Measurements from ENCODE around the gene CGNL1.

Gene CGNL1

GRCh38 chr15:57565311-57565710, 189.0 kb downstream of the CGNL1 start:
- no peak for DNase-seq (ENCODE audit: low read depth in 1 of 2, low spot score in 1 of 2)

GRCh38 chr15:57566834-57567233, 190.5 kb downstream of the CGNL1 start:
- no peak for DNase-seq (ENCODE audit: low read depth in 1 of 2, low spot score in 1 of 2)

GRCh38 chr15:57567891-57568290, 191.6 kb downstream of the CGNL1 start:
- DNase-seq (ENCODE audit: low read depth in 1 of 2, low spot score in 1 of 2) = no peak

GRCh38 chr15:57568299-57568698, 192.0 kb downstream of the CGNL1 start:
- DNase-seq (ENCODE audit: low read depth in 1 of 2, low spot score in 1 of 2) = no peak

GRCh38 chr15:57570340-57570739, 194.0 kb downstream of the CGNL1 start:
- no peak for DNase-seq (ENCODE audit: low read depth in 1 of 2, low spot score in 1 of 2)

- DNase-seq (ENCODE audit: low read depth in 1 of 2, low spot score in 1 of 2) = no peak
These were observed 194.7 kb downstream of the CGNL1 start for GRCh38 chr15:57570994-57571393.

GRCh38 chr15:57571725-57572124, 195.4 kb downstream of the CGNL1 start:
- no peak for DNase-seq (ENCODE audit: low read depth in 1 of 2, low spot score in 1 of 2)

- DNase-seq (ENCODE audit: low read depth in 1 of 2, low spot score in 1 of 2) = no peak
These were observed 196.2 kb downstream of the CGNL1 start for GRCh38 chr15:57572468-57572867.

GRCh38 chr15:57573151-57573550, 196.8 kb downstream of the CGNL1 start:
- no peak for DNase-seq (ENCODE audit: low read depth in 1 of 2, low spot score in 1 of 2)

GRCh38 chr15:57575363-57575762, 199.1 kb downstream of the CGNL1 start:
- DNase-seq (ENCODE audit: low read depth in 1 of 2, low spot score in 1 of 2) = no peak

- no peak for DNase-seq (ENCODE audit: low read depth in 1 of 2, low spot score in 1 of 2)
These were observed 202.1 kb downstream of the CGNL1 start for GRCh38 chr15:57578288-57578900.

- no peak for DNase-seq (ENCODE audit: low read depth in 1 of 2, low spot score in 1 of 2)
These were observed 204.1 kb downstream of the CGNL1 start for GRCh38 chr15:57580428-57580827.

GRCh38 chr15:57580866-57581265, 204.6 kb downstream of the CGNL1 start:
- no peak for DNase-seq (ENCODE audit: low read depth in 1 of 2, low spot score in 1 of 2)

- no peak for DNase-seq (ENCODE audit: low read depth in 1 of 2, low spot score in 1 of 2)
These were observed 205.8 kb downstream of the CGNL1 start for GRCh38 chr15:57582090-57582489.

- DNase-seq (ENCODE audit: low read depth in 1 of 2, low spot score in 1 of 2) = no peak
These were observed 207.0 kb downstream of the CGNL1 start for GRCh38 chr15:57583282-57583681.

- DNase-seq (ENCODE audit: low read depth in 1 of 2, low spot score in 1 of 2) = no peak
These were observed 207.4 kb downstream of the CGNL1 start for GRCh38 chr15:57583720-57584119.

- no peak for DNase-seq (ENCODE audit: low read depth in 1 of 2, low spot score in 1 of 2)
These were observed 210.5 kb downstream of the CGNL1 start for GRCh38 chr15:57586661-57587424.

GRCh38 chr15:57589281-57589680, 213.0 kb downstream of the CGNL1 start:
- no peak for DNase-seq (ENCODE audit: low read depth in 1 of 2, low spot score in 1 of 2)

- DNase-seq (ENCODE audit: low read depth in 1 of 2, low spot score in 1 of 2) = no peak
These were observed 213.4 kb downstream of the CGNL1 start for GRCh38 chr15:57589754-57590153.

- no peak for DNase-seq (ENCODE audit: low read depth in 1 of 2, low spot score in 1 of 2)
These were observed 215.0 kb downstream of the CGNL1 start for GRCh38 chr15:57591237-57591821.

GRCh38 chr15:57591822-57592367, 215.6 kb downstream of the CGNL1 start, which contains the start of gene MYZAP:
TSS of gene MYZAP (plus strand) at chr15:57591904. CDS start at chr15:57592035, 131 bp downstream.
- DNase-seq (ENCODE audit: low read depth in 1 of 2, low spot score in 1 of 2) = peak in 1 of 2 donors; percentile 13

GRCh38 chr15:57592426-57592825, 216.1 kb downstream of the CGNL1 start:
- no peak for DNase-seq (ENCODE audit: low read depth in 1 of 2, low spot score in 1 of 2)
